Measurements from ENCODE around the gene MYOCD.

MYOCD gene

DNA sequence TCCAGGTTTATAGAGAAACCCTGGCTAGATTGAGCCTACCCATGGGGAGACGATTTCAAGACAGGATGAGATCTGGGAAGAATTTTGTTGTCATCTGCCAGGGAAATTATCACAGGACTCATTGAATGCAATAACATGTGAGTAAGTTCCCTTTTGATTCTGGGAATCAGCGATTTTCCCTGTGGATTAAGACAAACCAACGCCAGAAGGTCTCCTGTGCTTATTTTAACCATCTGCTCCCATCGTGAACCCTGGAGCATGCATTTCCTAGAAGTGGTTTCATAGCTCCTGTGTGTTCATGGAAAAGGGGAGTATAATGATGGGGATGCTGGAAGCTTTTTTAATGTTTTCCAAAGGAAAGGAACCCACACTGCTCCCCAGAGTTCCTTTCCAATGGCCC is 102.6 kb downstream of the MYOCD start:
- TF ChIP-seq, protein P1, sequence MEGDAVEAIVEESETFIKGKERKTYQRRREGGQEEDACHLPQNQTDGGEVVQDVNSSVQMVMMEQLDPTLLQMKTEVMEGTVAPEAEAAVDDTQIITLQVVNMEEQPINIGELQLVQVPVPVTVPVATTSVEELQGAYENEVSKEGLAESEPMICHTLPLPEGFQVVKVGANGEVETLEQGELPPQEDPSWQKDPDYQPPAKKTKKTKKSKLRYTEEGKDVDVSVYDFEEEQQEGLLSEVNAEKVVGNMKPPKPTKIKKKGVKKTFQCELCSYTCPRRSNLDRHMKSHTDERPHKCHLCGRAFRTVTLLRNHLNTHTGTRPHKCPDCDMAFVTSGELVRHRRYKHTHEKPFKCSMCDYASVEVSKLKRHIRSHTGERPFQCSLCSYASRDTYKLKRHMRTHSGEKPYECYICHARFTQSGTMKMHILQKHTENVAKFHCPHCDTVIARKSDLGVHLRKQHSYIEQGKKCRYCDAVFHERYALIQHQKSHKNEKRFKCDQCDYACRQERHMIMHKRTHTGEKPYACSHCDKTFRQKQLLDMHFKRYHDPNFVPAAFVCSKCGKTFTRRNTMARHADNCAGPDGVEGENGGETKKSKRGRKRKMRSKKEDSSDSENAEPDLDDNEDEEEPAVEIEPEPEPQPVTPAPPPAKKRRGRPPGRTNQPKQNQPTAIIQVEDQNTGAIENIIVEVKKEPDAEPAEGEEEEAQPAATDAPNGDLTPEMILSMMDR (IDR thresholded peaks at IDR 0.05; ENCODE audit: low read depth, low read length) = no peak
- H3K9me3 ChIP-seq (ENCODE audit: severe bottlenecking) = no peaks in the 10 kb centered on the region
- peak; percentile 49 for DNase-seq
- H3K27me3 ChIP-seq (ENCODE audit: insufficient read depth, low read depth, severe bottlenecking) = no peaks in the 10 kb centered on the region
- no peaks in the 10 kb centered on the region for H3K36me3 ChIP-seq
- H3K4me3 ChIP-seq (ENCODE audit: low read depth, low read length) = no peak overlapping the region
- H3K27ac ChIP-seq = peak overlapping the region; percentile 85

DNA sequence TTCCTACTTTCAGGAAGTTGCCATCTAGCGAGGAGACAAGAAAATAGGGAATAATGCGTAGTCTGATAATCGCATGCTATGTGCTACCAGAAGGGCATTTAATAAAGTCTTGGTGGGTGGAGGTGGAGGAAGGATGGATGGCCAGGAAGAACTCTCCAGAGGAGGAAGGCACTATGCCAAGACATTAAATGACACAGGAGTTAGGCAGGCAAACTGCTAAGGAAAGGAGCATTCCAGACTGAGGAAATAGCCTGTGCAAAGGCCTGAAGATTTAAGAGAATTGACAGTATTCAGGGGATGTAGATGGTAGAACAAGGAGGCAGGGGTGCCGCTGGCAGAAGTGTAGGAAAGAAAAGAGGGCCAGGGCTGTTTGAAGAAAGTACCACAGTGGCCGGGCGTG is 104.3 kb downstream of the MYOCD start:
- DNase-seq = no peak
- TF ChIP-seq, protein P1 (IDR thresholded peaks at IDR 0.05; ENCODE audit: low read depth, low read length) = no peak

DNA sequence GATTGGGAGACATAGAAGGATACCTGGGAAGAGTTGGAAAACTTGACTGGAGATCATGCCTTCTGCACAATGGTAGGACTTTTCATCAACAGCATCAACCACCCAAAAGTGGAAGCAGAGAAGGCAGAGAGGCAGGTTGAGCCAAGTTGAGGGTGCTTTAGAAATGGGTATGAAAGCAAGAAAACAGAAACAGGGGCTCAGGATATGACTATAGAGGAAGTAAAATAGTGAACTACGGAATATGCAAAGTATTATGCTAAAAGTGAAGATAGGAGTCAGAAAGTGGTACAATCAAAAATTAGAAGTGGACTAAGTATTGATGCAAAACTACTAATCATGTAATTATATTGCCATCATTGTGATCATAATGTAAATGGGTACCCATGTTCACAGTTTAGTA is 107.5 kb downstream of the MYOCD start:
- H3K36me3 ChIP-seq = no peaks in the 10 kb centered on the region
- TF ChIP-seq, protein P1 (IDR thresholded peaks at IDR 0.05; ENCODE audit: low read depth, low read length) = no peak
- no peak overlapping the region for H3K27ac ChIP-seq
- no peaks in the 10 kb centered on the region for H3K9me3 ChIP-seq (ENCODE audit: severe bottlenecking)
- no peak for DNase-seq
- no peak overlapping the region for H3K4me3 ChIP-seq (ENCODE audit: low read depth, low read length)
- no peaks in the 10 kb centered on the region for H3K27me3 ChIP-seq (ENCODE audit: insufficient read depth, low read depth, severe bottlenecking)

More for the DNA sequence above, 104.3 kb downstream of the MYOCD start:
- H3K27ac ChIP-seq = no peak overlapping the region
- H3K36me3 ChIP-seq = no peaks in the 10 kb centered on the region
- no peaks in the 10 kb centered on the region for H3K27me3 ChIP-seq (ENCODE audit: insufficient read depth, low read depth, severe bottlenecking)
- no peak overlapping the region for H3K4me3 ChIP-seq (ENCODE audit: low read depth, low read length)
- H3K9me3 ChIP-seq (ENCODE audit: severe bottlenecking) = no peaks in the 10 kb centered on the region

DNA sequence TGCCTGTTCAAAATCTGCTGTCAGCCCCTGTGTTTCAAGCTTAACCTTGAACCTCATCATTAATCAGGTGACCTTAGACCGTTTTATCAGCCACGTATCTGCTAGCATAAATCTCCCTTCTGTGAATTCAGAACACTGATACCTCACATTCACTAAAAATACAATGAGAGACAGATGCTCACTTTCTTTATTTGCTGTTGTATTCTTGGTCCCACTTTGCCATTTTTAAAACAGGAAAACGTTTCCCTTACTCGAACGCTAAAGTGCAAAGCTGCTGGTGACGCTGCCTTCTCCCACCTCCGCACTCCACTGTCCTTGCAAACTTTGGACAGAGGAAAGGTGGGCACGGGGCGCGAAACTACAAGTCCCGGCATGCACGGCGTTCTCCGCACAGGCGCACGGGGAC is 123.4 kb downstream of the MYOCD start:
- Histone ChIP-seq H3K27ac (peak overlapping the region; percentile 67), H3K27me3 (ENCODE audit: insufficient read depth, low read depth, severe bottlenecking) (no peaks in the 10 kb centered on the region), H3K36me3 (no peaks in the 10 kb centered on the region), H3K9me3 (ENCODE audit: severe bottlenecking) (no peaks in the 10 kb centered on the region), H3K4me3 (ENCODE audit: low read depth, low read length) (peak overlapping the region; percentile 81)
- no peak for DNase-seq
- TF ChIP-seq, protein P1 (IDR thresholded peaks at IDR 0.05; ENCODE audit: low read depth, low read length) = no peak

DNA sequence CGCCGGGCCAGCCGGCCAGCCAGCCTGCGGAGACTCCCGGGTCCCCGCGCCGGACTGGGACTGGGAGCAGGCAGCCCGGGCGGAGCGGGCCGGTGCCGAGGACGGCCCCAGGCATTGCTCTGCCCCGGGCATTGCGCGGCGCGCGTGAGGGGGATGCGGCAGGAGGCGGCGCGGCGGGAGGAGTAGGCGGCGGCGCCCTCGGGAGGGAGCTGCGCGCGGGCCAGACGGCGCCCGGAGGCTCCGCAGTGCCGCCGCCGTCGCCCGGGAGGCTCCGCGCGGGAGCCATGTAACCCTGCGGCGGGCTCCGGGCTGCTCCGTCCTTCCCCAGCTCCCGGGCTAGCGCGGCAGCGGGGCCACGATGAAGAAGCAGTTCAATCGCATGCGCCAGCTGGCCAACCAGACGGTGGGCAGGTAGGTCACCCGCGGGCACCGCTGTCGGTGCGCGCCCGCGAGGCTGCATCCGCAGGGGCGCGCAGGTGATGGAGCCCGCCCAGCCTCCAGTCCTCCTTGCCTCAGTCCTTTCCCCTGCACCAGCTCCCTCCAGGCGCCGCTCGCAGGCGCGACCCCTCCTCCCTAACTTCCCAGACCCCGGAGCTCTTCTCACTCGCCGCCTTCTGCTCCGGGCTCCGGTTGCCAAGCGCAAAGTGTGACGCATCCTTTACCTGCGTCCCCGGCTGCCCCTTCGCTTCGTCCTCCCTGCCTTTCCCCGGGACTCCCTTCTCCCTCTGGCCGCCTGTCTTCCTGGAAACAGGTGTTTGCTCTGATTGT is 124.0 kb downstream of the MYOCD start, which contains the start of gene ARHGAP44:
ARHGAP44 (plus strand) TSS at position 18 of the 768 bp plus-strand sequence; CDS start at position 359, 341 bp downstream.
- TF ChIP-seq, protein P1 (IDR thresholded peaks at IDR 0.05; ENCODE audit: low read depth, low read length) = no peak
- no peaks in the 10 kb centered on the region for H3K9me3 ChIP-seq (ENCODE audit: severe bottlenecking)
- peak within 1 kb of the TSS; percentile 81 for H3K4me3 ChIP-seq (ENCODE audit: low read depth, low read length)
- no peaks in the 10 kb centered on the region for H3K36me3 ChIP-seq
- peak; percentile 71 for DNase-seq
- no peaks in the 10 kb centered on the region for H3K27me3 ChIP-seq (ENCODE audit: insufficient read depth, low read depth, severe bottlenecking)
- peak within 1 kb of the TSS; percentile 67 for H3K27ac ChIP-seq

Data from WERI-Rb-1 (cell line).